Glomerular endothelial cell (primary cell): ENCODE results near the gene PLXDC2. TPM values are rescaled to one million over a fixed set of nuclear protein-coding genes. Genes with fewer than 3 reads are reported as not detected.

Experiments
- DNase-seq: peaks from one replicate; pipeline ENCODE4 v3.0.0-alpha.2; 2011; ENCODE audit warnings: low read depth, low spot score; ENCODE audit errors: extremely low read depth
- total RNA-seq: library from RNA; depleted of rRNA; stranded (reverse); fragments of >200 nt; gene quantifications from 2 replicates; pipeline ENCODE4 v1.2.3, GENCODE V29; 2015

The PLXDC2 gene
- total RNA-seq, 1 donor from 2014 or later, result 0.82 TPM

- no peak for DNase-seq
These were observed 277.4 kb downstream of the PLXDC2 start for GRCh38 chr10:20093600-20093999.

DNA sequence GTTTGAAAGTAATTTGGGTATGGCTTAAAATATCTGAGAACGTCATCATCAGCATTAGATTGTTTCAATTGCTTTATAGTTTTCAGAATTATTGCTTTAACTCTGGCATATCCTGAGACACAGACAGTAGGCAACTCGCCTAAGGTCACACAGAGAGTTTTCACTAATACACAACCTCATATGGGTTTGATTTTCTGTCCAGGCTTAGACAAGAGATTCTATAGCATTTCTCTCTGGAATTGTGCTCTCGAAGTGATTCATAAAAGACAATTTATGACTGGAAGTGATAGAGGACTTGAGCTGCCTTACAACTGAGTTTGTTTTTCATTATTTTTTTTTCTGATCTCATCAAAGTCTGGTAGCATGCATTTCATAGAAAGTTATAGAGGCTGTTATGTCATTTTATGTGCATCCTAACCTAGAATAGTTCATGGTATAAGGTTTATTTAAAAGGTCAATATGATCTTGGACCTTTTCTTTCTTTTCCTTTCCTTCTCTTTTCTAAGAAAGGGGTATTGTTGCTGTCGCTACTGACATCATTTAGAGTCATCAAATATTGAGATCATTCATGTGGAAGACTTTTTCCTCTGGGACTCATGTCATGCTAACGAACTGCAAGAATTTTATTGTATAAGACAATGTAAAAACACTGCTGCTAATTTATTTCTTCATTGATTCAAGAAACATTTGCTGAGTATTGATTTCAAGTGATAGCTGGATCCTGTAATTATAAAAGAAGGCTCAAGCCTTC, 278.2 kb downstream of the PLXDC2 start:
- no peak for DNase-seq

- no peak for DNase-seq
These were observed 283.9 kb downstream of the PLXDC2 start for GRCh38 chr10:20100171-20100570.

- DNase-seq, result no peak
These were observed 289.0 kb downstream of the PLXDC2 start for GRCh38 chr10:20105236-20105635.

- no peak for DNase-seq
These were observed 289.7 kb downstream of the PLXDC2 start for GRCh38 chr10:20105931-20106330.

DNA sequence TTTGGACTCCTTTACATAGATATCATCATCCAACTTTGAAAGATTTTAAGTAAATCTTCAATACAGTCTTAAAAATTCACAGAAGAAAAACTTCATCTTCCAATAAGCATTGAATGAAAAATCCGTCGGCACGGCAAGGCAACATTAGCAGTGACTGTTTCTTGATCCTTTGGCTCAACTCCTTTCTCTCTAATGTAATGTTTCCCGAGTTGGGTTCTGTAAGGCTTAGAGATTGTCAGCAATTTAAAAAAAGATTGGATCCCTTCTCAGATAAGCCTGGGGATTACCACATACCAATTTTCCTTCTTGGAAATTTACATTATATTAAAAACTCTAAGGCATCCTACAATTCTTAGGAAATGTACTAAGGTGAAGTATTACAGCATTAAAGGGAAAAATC, 291.8 kb downstream of the PLXDC2 start:
- no peak for DNase-seq

- no peak for DNase-seq
These were observed 293.4 kb downstream of the PLXDC2 start for GRCh38 chr10:20109613-20110012.

- DNase-seq, result no peak
These were observed 294.2 kb downstream of the PLXDC2 start for GRCh38 chr10:20110125-20111100.

DNA sequence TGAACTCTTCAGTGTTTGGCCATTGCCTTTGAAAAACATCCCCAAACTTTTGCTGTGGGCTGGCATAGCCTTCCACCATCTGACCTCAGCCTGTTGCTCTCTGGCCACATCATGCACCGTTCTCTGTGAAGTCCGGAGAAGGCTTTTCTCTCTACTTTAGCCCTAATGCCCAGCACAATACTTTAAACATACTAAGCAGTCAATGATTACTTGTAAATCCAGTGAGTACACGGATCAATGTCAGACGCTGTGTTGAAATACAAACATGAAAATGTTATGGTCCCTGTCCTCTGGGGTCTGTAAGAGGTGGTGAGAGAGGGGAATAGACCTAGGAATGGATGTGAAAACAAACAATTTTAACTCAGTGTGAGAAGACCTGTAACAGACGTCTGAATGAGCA, 297.9 kb downstream of the PLXDC2 start:
- no peak for DNase-seq

DNA sequence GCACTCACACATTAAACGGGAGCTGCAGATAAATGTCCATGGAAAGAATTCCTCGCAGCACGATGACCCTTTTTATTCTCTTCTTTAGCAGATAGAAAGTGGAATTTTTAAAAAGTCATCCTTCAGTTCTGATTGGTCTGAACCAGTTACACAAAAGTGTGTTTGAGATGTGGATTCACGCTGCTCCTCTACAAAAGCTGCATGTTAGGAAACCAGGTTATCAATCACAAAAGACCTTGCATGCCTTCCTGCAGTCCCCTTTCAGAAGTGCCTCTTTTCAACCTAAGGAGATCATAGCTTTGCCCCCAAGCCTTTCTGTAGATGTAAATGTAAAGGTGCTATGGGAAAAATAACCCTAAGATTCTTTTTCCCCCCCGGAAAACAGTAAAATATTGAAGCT, 299.7 kb downstream of the PLXDC2 start:
- no peak for DNase-seq

GRCh38 chr10:20117471-20117870, 301.2 kb downstream of the PLXDC2 start:
- DNase-seq, result no peak

GRCh38 chr10:20118119-20118518, 301.9 kb downstream of the PLXDC2 start:
- no peak for DNase-seq

DNA sequence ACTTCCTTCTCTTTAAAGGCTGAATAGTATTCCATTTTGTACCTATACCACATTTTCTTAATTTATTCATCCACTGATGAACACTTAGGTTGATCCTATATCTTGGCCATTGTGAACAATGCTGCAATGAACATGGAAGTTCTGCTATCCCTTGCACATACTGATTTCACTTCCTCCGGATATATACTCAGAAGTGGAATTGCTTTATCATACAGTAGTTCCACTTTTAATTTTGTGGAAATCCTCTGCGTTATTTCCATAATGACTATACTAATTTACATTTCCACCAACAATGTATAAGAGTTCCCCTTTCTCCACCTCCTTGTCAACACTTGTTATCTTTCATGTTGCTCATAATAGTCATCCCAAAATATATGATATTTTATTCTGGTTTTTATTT, 312.6 kb downstream of the PLXDC2 start:
- DNase-seq, result no peak

GRCh38 chr10:20132816-20133215, 316.6 kb downstream of the PLXDC2 start:
- DNase-seq, result no peak

GRCh38 chr10:20133669-20134189, 317.5 kb downstream of the PLXDC2 start:
- no peak for DNase-seq

- no peak for DNase-seq
These were observed 326.1 kb downstream of the PLXDC2 start for GRCh38 chr10:20142311-20142710.

GRCh38 chr10:20144268-20144667, 328.0 kb downstream of the PLXDC2 start:
- no peak for DNase-seq

DNA sequence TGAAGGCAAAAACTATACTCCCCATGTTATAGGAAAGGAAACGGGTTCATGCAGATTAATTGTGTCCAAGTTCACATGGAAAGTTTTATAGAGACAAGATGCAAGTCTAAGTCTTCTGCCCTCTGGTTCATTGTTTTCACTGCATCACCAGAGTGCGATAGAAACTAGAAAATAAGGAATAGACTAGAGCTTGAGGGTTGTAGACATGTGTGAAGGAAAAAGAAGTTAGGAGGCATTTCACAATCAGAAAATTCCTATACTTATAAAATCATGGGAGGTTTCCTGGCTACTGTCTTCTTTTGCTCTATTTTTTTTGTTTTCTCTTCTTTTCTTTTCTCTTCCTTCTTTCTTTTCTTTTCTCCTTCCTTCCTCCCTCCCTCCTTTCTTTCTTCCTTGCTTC, 329.8 kb downstream of the PLXDC2 start:
- DNase-seq, result no peak

GRCh38 chr10:20147684-20148083, 331.5 kb downstream of the PLXDC2 start:
- no peak for DNase-seq

DNA sequence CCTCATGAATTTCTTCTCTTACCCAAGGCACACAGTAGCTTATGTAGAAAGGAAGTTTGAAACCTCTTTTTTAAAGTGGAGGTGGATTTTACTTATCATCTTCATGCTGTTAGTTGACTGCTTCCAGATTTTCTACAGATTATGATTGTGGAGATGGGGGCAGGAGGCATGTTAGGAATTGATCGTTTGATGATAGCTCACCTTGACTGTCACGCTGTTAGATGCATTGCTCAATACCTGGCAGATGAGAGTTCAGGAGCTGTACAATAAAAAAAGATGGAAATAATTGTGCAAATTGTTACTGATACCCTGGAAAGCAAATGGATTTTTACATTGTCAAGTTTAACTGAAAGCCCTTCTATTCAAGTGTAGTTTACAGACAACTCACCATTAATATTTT, 340.3 kb downstream of the PLXDC2 start:
- no peak for DNase-seq

DNA sequence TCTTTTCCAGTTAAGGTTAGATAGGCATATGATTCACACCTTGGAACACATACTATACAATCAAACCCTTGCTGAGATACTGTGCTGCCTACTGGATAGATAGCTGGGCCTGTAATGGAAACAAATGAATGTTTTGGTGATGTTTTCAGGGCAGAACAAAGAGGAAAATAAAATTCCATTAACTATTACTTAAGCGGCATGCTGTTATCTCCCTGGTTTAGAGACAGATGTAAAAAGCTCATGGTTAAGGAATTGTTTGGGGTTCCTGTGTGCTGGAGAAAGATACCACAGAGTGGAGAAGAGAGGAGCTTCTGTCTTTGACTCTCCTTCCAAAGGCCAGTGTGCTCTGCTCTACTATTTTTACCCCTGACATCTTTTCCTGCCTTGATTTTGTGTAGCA, 341.1 kb downstream of the PLXDC2 start:
- no peak for DNase-seq

DNA sequence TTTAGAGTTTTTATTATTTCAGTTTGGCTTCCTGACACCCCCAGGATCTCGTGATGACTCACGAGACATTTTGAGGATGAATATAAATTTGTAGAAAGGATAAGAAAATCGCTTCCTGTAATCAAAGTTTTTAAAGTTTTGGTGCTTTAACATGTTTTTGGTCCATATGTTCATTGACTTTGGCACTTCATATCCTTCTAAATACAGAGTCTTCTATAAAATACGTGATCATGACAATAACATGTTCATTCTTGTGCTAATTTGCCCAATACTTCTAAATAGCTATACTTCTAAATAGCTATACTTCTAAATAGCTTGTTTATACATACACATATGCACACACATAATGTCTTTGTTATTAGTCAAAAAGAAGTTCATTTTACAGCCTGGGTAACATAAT, 341.9 kb downstream of the PLXDC2 start:
- DNase-seq, result no peak
